Stimulated activated CD4-positive, alpha-beta T cell treated with anti-CD3 and anti-CD28 coated beads, Interleukin-4, amount 100 ng/mL, for 24 hours (primary cell): ENCODE results near the gene ZNF367.
"Not testable (repeated sequence)": the region's sequence is repeated elsewhere in the genome, so short reads cannot be mapped to it uniquely, and the experiment has no call there.

Experiments
- DNase-seq: peaks from one replicate; pipeline ENCODE4 v3.0.0-alpha.2; 2020

The ZNF367 gene

GRCh38 chr9:96398582-96399324, 19.4 kb downstream of the ZNF367 start:
- DNase-seq, result no peak

- DNase-seq, result no peak
Observed at GRCh38 chr9:96395964-96396363, 22.2 kb downstream of the ZNF367 start.

- DNase-seq, result no peak
Observed at GRCh38 chr9:96394832-96395496, 23.2 kb downstream of the ZNF367 start.

GRCh38 chr9:96392263-96392662, 25.9 kb downstream of the ZNF367 start:
- no peak for DNase-seq

- DNase-seq, result no peak
Observed at GRCh38 chr9:96391021-96391765, 27.0 kb downstream of the ZNF367 start.

- no peak for DNase-seq
Observed at GRCh38 chr9:96388144-96388543, 30.0 kb downstream of the ZNF367 start.

GRCh38 chr9:96386157-96386556, 32.0 kb downstream of the ZNF367 start:
- no peak for DNase-seq

GRCh38 chr9:96383165-96383942, 34.8 kb downstream of the ZNF367 start, which contains the start of gene SLC35D2:
Gene SLC35D2 (minus strand): TSS chr9:96383711. CDS start chr9:96383634, 77 bp downstream.
- no peak for DNase-seq

GRCh38 chr9:96382839-96383164, 35.4 kb downstream of the ZNF367 start:
- DNase-seq, result no peak

- no peak for DNase-seq
Observed at GRCh38 chr9:96382175-96382574, 36.0 kb downstream of the ZNF367 start.

GRCh38 chr9:96381696-96382095, 36.5 kb downstream of the ZNF367 start:
- DNase-seq, result no peak

- DNase-seq, result no peak
Observed at GRCh38 chr9:96381125-96381524, 37.0 kb downstream of the ZNF367 start.

GRCh38 chr9:96379461-96379860, 38.7 kb downstream of the ZNF367 start:
- no peak for DNase-seq

- no peak for DNase-seq
Observed at GRCh38 chr9:96378187-96378586, 40.0 kb downstream of the ZNF367 start.

- DNase-seq, result no peak
Observed at GRCh38 chr9:96376891-96377874, 41.0 kb downstream of the ZNF367 start.

GRCh38 chr9:96375507-96375906, 42.7 kb downstream of the ZNF367 start:
- DNase-seq, result not testable (repeated sequence)

- no peak for DNase-seq
Observed at GRCh38 chr9:96367943-96368342, 50.2 kb downstream of the ZNF367 start.

- no peak for DNase-seq
Observed at GRCh38 chr9:96363175-96363967, 54.8 kb downstream of the ZNF367 start.

- DNase-seq, result not testable (repeated sequence)
Observed at GRCh38 chr9:96362119-96362518, 56.1 kb downstream of the ZNF367 start.

GRCh38 chr9:96361668-96362067, 56.5 kb downstream of the ZNF367 start:
- no peak for DNase-seq

GRCh38 chr9:96360976-96361375, 57.2 kb downstream of the ZNF367 start:
- DNase-seq, result no peak
